Kidney epithelial cell (primary cell): ENCODE results near the gene STIMATE. TPM values are rescaled to one million over a fixed set of nuclear protein-coding genes. Genes with fewer than 3 reads are reported as not detected.
A peak's percentile ranks its signal among the peaks of the same experiment; 100 is the strongest.

Experiments used
- DNase-seq: peaks from one replicate; pipeline ENCODE4 v3.0.0-alpha.2; 2010; ENCODE audit warnings: low read depth
- H3K27me3 ChIP-seq: 2 replicates; pipeline ENCODE4 v1.6.0; 2011; ENCODE audit warnings: low read length; ENCODE audit not compliant: control insufficient read depth, insufficient read depth
- H3K36me3 ChIP-seq: 2 replicates; pipeline ENCODE4 v1.5.1; 2011; ENCODE audit warnings: low read length; ENCODE audit not compliant: control insufficient read depth, insufficient read depth
- H3K4me3 ChIP-seq: 2 replicates; pipeline ENCODE4 v1.5.1; 2011; ENCODE audit warnings: low read depth, mild to moderate bottlenecking, control low read depth, low read length
- CTCF ChIP-seq: IDR thresholded peaks from 2 replicates; pipeline ENCODE4 v1.5.1; 2011; ENCODE audit warnings: mild to moderate bottlenecking, moderate library complexity, low read length, control low read depth, inconsistent platforms; ENCODE audit not compliant: insufficient read depth, poor library complexity, severe bottlenecking
- total RNA-seq: library from RNA; depleted of rRNA; stranded (reverse); fragments of >200 nt; gene quantifications from 2 replicates; pipeline ENCODE4 v1.2.3, GENCODE V29; 2015

STIMATE gene
- 14.4 and 15.2 TPM in 2 replicates for total RNA-seq

- H3K36me3 ChIP-seq: no peaks in the 10 kb centered on the region
- H3K27me3 ChIP-seq: no peaks in the 10 kb centered on the region
- no peak for TF ChIP-seq CTCF
- DNase-seq: peak; percentile 19
- H3K4me3 ChIP-seq: peak within 1 kb of the TSS; percentile 72
Measured at GRCh38 chr3:52897130-52898122, at the start of gene STIMATE. TSS of gene STIMATE (minus strand) at chr3:52897548. CDS start at chr3:52897450, 98 bp downstream.

GRCh38 chr3:52939600-52939999 lies 42.3 kb upstream of the STIMATE start:
- H3K4me3 ChIP-seq: no peak overlapping the region
- TF ChIP-seq CTCF: no peak
- H3K27me3 ChIP-seq: no peaks in the 10 kb centered on the region
- H3K36me3 ChIP-seq: no peaks in the 10 kb centered on the region
- no peak for DNase-seq

GRCh38 chr3:52934630-52935530 lies 37.5 kb upstream of the STIMATE start:
- TF ChIP-seq CTCF: peak; percentile 90
- peak; percentile 10 for DNase-seq
- Histone ChIP-seq H3K36me3 (no peaks in the 10 kb centered on the region), H3K4me3 (no peak overlapping the region), H3K27me3 (no peaks in the 10 kb centered on the region)

GRCh38 chr3:52931889-52932288 lies 34.5 kb upstream of the STIMATE start:
- TF ChIP-seq CTCF: no peak
- Histone ChIP-seq H3K27me3 (no peaks in the 10 kb centered on the region), H3K4me3 (no peak overlapping the region), H3K36me3 (no peaks in the 10 kb centered on the region)
- DNase-seq: no peak

- TF ChIP-seq CTCF: no peak
- no peak for DNase-seq
- H3K4me3 ChIP-seq: no peak overlapping the region
- H3K36me3 ChIP-seq: no peaks in the 10 kb centered on the region
- no peaks in the 10 kb centered on the region for H3K27me3 ChIP-seq
Measured at GRCh38 chr3:52931328-52931727, 34.0 kb upstream of the STIMATE start.
